Stomach (tissue), 4 donors: ENCODE data around the gene ESPNL.

ENCODE experiments used
- CTCF ChIP-seq, 7 experiments: fragments of 450-650 bp in 4 of 7; fragments of 200-600 bp in 3 of 7; sonication (generic) in 3 of 7; IDR thresholded peaks; one replicate each; pipeline ENCODE4 v1.5.1; 2016 to 2019; ENCODE audit warnings: antibody characterized with exemption in 7 of 7, control low read depth in 2 of 7, mild to moderate bottlenecking in 1 of 7
- EP300 ChIP-seq: sonication (generic); formaldehyde crosslinking; IDR thresholded peaks from one replicate; pipeline ENCODE4 v1.6.1; 2017; ENCODE audit warnings: antibody characterized with exemption
- POLR2A ChIP-seq, 4 donors: fragments of 450-650 bp; IDR thresholded peaks; one replicate each; pipeline ENCODE4 v1.6.1; 2016; ENCODE audit warnings: antibody characterized with exemption in 4 of 4, control low read depth in 2 of 4, mild to moderate bottlenecking in 1 of 4, moderate library complexity in 1 of 4
- POLR2AphosphoS5 ChIP-seq, 3 donors: sonication (generic); formaldehyde crosslinking; IDR thresholded peaks; one replicate each; pipeline ENCODE4 v1.6.1; 2016; ENCODE audit warnings: antibody characterized with exemption in 3 of 3

GRCh38 chr2:238094438-238095022, 5.6 kb upstream of the ESPNL start:
- TF ChIP-seq CTCF (IDR thresholded peaks at IDR 0.05) (no peak), POLR2A (IDR thresholded peaks at IDR 0.05) (no peak), EP300 (no peak), POLR2AphosphoS5 (IDR thresholded peaks at IDR 0.05) (no peak)
